Gastrocnemius medialis (tissue), 4 donors: Measurements from ENCODE around the gene KLHDC2.

ENCODE experiments used
- POLR2A ChIP-seq, 2 donors: fragments of 450-650 bp; IDR thresholded peaks; one replicate each; pipeline ENCODE4 v1.6.1; 2017; ENCODE audit warnings: antibody characterized with exemption in 2 of 2, mild to moderate bottlenecking in 2 of 2, moderate library complexity in 2 of 2
- TF ChIP-seq, protein P1 (sequence below), 5 experiments: fragments of 450-650 bp in 3 of 5; fragments of 200-600 bp in 2 of 5; sonication (generic) in 2 of 5; IDR thresholded peaks in 4 of 5; conservative IDR thresholded peaks in 1 of 5; 1 replicate in 4 of 5; 2 replicates in 1 of 5; pipeline ENCODE4 v1.5.1; 2016 to 2019; ENCODE audit warnings: antibody characterized with exemption in 5 of 5, mild to moderate bottlenecking in 3 of 5, moderate library complexity in 3 of 5

DNA sequence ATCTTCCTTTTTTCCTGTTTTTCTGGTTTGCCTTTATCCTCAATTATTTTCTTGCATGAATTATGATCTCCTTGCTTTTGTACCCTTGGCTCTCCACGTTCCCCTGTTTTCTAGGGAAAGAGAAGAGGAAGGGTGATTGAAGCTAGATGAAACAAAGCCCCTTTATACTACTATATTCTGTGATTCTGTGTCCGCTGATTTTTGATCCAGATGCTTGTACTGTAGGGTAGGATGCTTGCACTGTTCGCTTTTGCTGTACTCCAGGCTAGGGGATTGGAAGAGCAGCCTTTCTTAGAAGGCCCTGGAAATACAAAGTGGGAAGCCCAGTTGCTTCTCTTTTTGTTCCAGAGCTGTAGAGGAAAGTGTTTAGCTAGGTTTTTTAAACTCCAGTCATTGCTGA is 35.1 kb upstream of the KLHDC2 start:
- TF ChIP-seq POLR2A (IDR thresholded peaks at IDR 0.05), result no peak
- TF ChIP-seq, protein P1, sequence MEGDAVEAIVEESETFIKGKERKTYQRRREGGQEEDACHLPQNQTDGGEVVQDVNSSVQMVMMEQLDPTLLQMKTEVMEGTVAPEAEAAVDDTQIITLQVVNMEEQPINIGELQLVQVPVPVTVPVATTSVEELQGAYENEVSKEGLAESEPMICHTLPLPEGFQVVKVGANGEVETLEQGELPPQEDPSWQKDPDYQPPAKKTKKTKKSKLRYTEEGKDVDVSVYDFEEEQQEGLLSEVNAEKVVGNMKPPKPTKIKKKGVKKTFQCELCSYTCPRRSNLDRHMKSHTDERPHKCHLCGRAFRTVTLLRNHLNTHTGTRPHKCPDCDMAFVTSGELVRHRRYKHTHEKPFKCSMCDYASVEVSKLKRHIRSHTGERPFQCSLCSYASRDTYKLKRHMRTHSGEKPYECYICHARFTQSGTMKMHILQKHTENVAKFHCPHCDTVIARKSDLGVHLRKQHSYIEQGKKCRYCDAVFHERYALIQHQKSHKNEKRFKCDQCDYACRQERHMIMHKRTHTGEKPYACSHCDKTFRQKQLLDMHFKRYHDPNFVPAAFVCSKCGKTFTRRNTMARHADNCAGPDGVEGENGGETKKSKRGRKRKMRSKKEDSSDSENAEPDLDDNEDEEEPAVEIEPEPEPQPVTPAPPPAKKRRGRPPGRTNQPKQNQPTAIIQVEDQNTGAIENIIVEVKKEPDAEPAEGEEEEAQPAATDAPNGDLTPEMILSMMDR (IDR thresholded peaks at IDR 0.05 in 4 of 5, conservative IDR thresholded peaks at IDR 0.05 in 1 of 5), result no peak
